Common myeloid progenitor, CD34-positive (primary cell): ENCODE data around the gene TRPM4. TPM values are rescaled to one million over a fixed set of nuclear protein-coding genes. Genes with fewer than 3 reads are reported as not detected.

Experiments
- CTCF ChIA-PET: fragments of 350-600 bp; sonication (Branson Sonifier 250); formaldehyde crosslinking; loops from one replicate; lab custom pipeline; 2021; ENCODE audit warnings: antibody characterized with exemption; lab: Charles Lee
- POLR2A ChIA-PET: fragments of 350-600 bp; sonication (Branson Sonifier 250); formaldehyde crosslinking; loops from one replicate; lab custom pipeline; 2021; ENCODE audit warnings: antibody characterized with exemption; lab: Charles Lee
- DNase-seq, 3 donors: peaks; one replicate each; pipeline versions ENCODE4 v3.0.0 to v3.0.0-alpha.2; 2013
- H3K27ac ChIP-seq, 2 experiments: 1 replicate in 1 of 2; 2 replicates in 1 of 2; pipeline ENCODE4 v1.7.0; 2013; ENCODE audit warnings: inconsistent platforms in 2 of 2, low read length in 2 of 2, mild to moderate bottlenecking in 2 of 2, low read depth in 1 of 2, moderate library complexity in 1 of 2; ENCODE audit not compliant: severe bottlenecking in 2 of 2, insufficient read depth in 1 of 2, poor library complexity in 1 of 2
- H3K27me3 ChIP-seq, 5 experiments: replicated peaks in 2 of 5; 1 replicate in 3 of 5; 2 replicates in 2 of 5; pipeline versions ENCODE4 v1.6.1 to v1.7.0; 2013; ENCODE audit warnings: low read length in 4 of 5, mild to moderate bottlenecking in 2 of 5, moderate library complexity in 2 of 5, inconsistent platforms in 1 of 5; ENCODE audit not compliant: insufficient read depth in 5 of 5, control insufficient read depth in 4 of 5
- H3K36me3 ChIP-seq, 4 experiments: 1 replicate in 2 of 4; 2 replicates in 2 of 4; pipeline versions ENCODE4 v1.6.1 to v1.7.0; 2013; ENCODE audit warnings: low read length in 3 of 4, control low read depth in 1 of 4, mild to moderate bottlenecking in 1 of 4; ENCODE audit not compliant: control insufficient read depth in 4 of 4, insufficient read depth in 4 of 4
- H3K4me1 ChIP-seq, 4 experiments: 1 replicate in 3 of 4; 2 replicates in 1 of 4; pipeline versions ENCODE4 v1.6.1 to v1.7.1; 2013; ENCODE audit warnings: low read length in 3 of 4, mild to moderate bottlenecking in 3 of 4, control low read depth in 1 of 4, inconsistent platforms in 1 of 4, moderate library complexity in 1 of 4; ENCODE audit not compliant: control insufficient read depth in 4 of 4, insufficient read depth in 4 of 4; ENCODE audit errors: control extremely low read depth in 1 of 4
- H3K4me3 ChIP-seq, 7 experiments: 1 replicate in 4 of 7; 2 replicates in 3 of 7; pipeline versions ENCODE4 v1.5.1 to v1.7.0; 2013; ENCODE audit warnings: mild to moderate bottlenecking in 7 of 7, low read length in 6 of 7, moderate library complexity in 6 of 7, inconsistent platforms in 2 of 7, low read depth in 2 of 7, control low read depth in 1 of 7; ENCODE audit not compliant: insufficient read depth in 4 of 7, control insufficient read depth in 1 of 7; ENCODE audit errors: extremely low read depth in 1 of 7
- H3K9me3 ChIP-seq, 5 experiments: 1 replicate in 4 of 5; 2 replicates in 1 of 5; pipeline versions ENCODE4 v1.6.1 to v1.7.1; 2013; ENCODE audit warnings: low read length in 4 of 5, mild to moderate bottlenecking in 2 of 5, inconsistent platforms in 1 of 5, low read depth in 1 of 5, moderate library complexity in 1 of 5; ENCODE audit not compliant: control insufficient read depth in 4 of 5, insufficient read depth in 2 of 5; ENCODE audit errors: control extremely low read depth in 1 of 5
- WGBS: methylation state at CpG from one replicate; pipeline ENCODE4 v1.1.5; 2013; ENCODE audit not compliant: insufficient coverage; 5-methylcytosine and 5-hydroxymethylcytosine counted together
- polyA plus RNA-seq: library from polyadenylated mRNA; unstranded; fragments of 120-200 nt; gene quantifications from one replicate; pipeline ENCODE4 v1.2.1, GENCODE V29; 2013

TRPM4 gene
- polyA plus RNA-seq = 4.4 TPM

- Histone ChIP-seq H3K4me1 (peaks cover 0 to 13% (median 10%) of the 10 kb centered on the region in 4 experiments), H3K4me3 (peak within 1 kb of the TSS; percentile 19 to 82 (median 61)), H3K9me3 (no peaks in the 10 kb centered on the region), H3K27ac (peak within 1 kb of the TSS in 1 of 2 experiments; percentile 34), H3K27me3 (peaks cover 0 to 11% (median 9%) of the 10 kb centered on the region in 5 experiments), H3K36me3 (no peaks in the 10 kb centered on the region)
- ChIA-PET CTCF (no interaction called here), POLR2A (no interaction called here)
- DNase-seq = peak; percentile 62 to 74 (median 69)
- 0% methylated on average over 23 of the region's 41 CpGs for WGBS
Observed at GRCh38 chr19:49157445-49158224, at the start of gene TRPM4. Gene TRPM4 (plus strand): TSS chr19:49157792. CDS start chr19:49157867, 75 bp downstream.

GRCh38 chr19:49109051-49109450 is 48.5 kb upstream of the TRPM4 start:
- no peaks in the 10 kb centered on the region for H3K9me3 ChIP-seq
- peaks cover 4 to 57% (median 45%) of the 10 kb centered on the region in 4 experiments for H3K36me3 ChIP-seq
- no peak overlapping the region for H3K4me3 ChIP-seq
- 90% methylated on average over 5 of the region's 5 CpGs for WGBS
- H3K27me3 ChIP-seq = no peaks in the 10 kb centered on the region
- H3K4me1 ChIP-seq = peaks cover 0 to 11% (median 7%) of the 10 kb centered on the region in 4 experiments
- H3K27ac ChIP-seq = no peak overlapping the region
- DNase-seq = no peak
- CTCF ChIA-PET = interaction anchor here (0.6 to 1.4 kb wide), 4 partner anchors 11 to 50 kb away, joined by 3 to 4 read pairs (median 3); no protein-coding TSS in a partner anchor
- POLR2A ChIA-PET = interaction anchor here (0.7 kb wide), 1 partner anchor 11 kb away, joined by 4 read pairs; no protein-coding TSS in a partner anchor

GRCh38 chr19:49109569-49110233 is 47.9 kb upstream of the TRPM4 start:
- no peaks in the 10 kb centered on the region for H3K9me3 ChIP-seq
- H3K27me3 ChIP-seq = no peaks in the 10 kb centered on the region
- peaks cover 4 to 50% (median 39%) of the 10 kb centered on the region in 4 experiments for H3K36me3 ChIP-seq
- 92% methylated on average over 5 of the region's 8 CpGs for WGBS
- CTCF ChIA-PET = interaction anchor here (0.7 to 1.4 kb wide), 2 partner anchors 14 to 50 kb away, joined by 3 to 4 read pairs; no protein-coding TSS in a partner anchor
- no peak overlapping the region for H3K4me3 ChIP-seq
- DNase-seq = no peak
- H3K27ac ChIP-seq = no peak overlapping the region
- POLR2A ChIA-PET = interaction anchor here (0.7 kb wide), 1 partner anchor 11 kb away, joined by 4 read pairs; no protein-coding TSS in a partner anchor
- H3K4me1 ChIP-seq = peaks cover 0 to 11% (median 9%) of the 10 kb centered on the region in 4 experiments

- H3K36me3 ChIP-seq = peaks cover 4 to 44% (median 33%) of the 10 kb centered on the region in 4 experiments
- peaks cover 0 to 16% (median 14%) of the 10 kb centered on the region in 4 experiments for H3K4me1 ChIP-seq
- ChIA-PET CTCF (interaction anchor here (1.6 to 1.7 kb wide), 2 partner anchors 13 to 36 kb away, joined by 5 to 8 read pairs; no protein-coding TSS in a partner anchor), POLR2A (no interaction called here)
- 100% methylated on average over 1 of the region's 3 CpGs for WGBS
- H3K27ac ChIP-seq = no peak overlapping the region
- H3K4me3 ChIP-seq = no peak overlapping the region
- DNase-seq = no peak
- H3K9me3 ChIP-seq = no peaks in the 10 kb centered on the region
- no peaks in the 10 kb centered on the region for H3K27me3 ChIP-seq
Observed at GRCh38 chr19:49110567-49110966, 47.0 kb upstream of the TRPM4 start.

- DNase-seq = no peak
- WGBS = 94% methylated on average over 5 of the region's 11 CpGs
- Histone ChIP-seq H3K9me3 (no peaks in the 10 kb centered on the region), H3K27me3 (no peaks in the 10 kb centered on the region), H3K4me3 (no peak overlapping the region), H3K4me1 (peaks cover 0 to 17% (median 15%) of the 10 kb centered on the region in 4 experiments), H3K36me3 (peaks cover 4 to 35% (median 25%) of the 10 kb centered on the region in 4 experiments), H3K27ac (no peak overlapping the region)
- POLR2A ChIA-PET = no interaction called here
- CTCF ChIA-PET = interaction anchor here (0.9 to 1.7 kb wide), 3 partner anchors 14 to 39 kb away, joined by 5 to 8 read pairs (median 5); no protein-coding TSS in a partner anchor
Observed at GRCh38 chr19:49111218-49111998, 46.2 kb upstream of the TRPM4 start.
